ENCODE data around the gene INSYN1. TPM values are rescaled to one million over a fixed set of nuclear protein-coding genes. Genes with fewer than 3 reads are reported as not detected.
"Not testable (repeated sequence)": the region's sequence is repeated elsewhere in the genome, so short reads cannot be mapped to it uniquely, and the experiment has no call there.

The INSYN1 gene
- total RNA-seq, 1 donor from 2014 or later, result 1.4 TPM

GRCh38 chr15:73750951-73751350 is 2.2 kb downstream of the INSYN1 start:
- DNase-seq (ENCODE audit: low spot score) (no peak), ATAC-seq (no peak)

GRCh38 chr15:73750438-73750837 is 2.7 kb downstream of the INSYN1 start:
- ATAC-seq (no peak), DNase-seq (ENCODE audit: low spot score) (no peak)

GRCh38 chr15:73749971-73750370 is 3.2 kb downstream of the INSYN1 start:
- no peak for ATAC-seq
- no peak for DNase-seq (ENCODE audit: low spot score)

- DNase-seq (ENCODE audit: low spot score) (no peak), ATAC-seq (no peak)
These were observed 3.6 kb downstream of the INSYN1 start for GRCh38 chr15:73749533-73749932.

- DNase-seq (ENCODE audit: low spot score), result no peak
- no peak for ATAC-seq
These were observed 4.4 kb downstream of the INSYN1 start for GRCh38 chr15:73748730-73749129.

GRCh38 chr15:73747847-73748590 is 5.1 kb downstream of the INSYN1 start:
- no peak for DNase-seq (ENCODE audit: low spot score)
- ATAC-seq, result no peak

GRCh38 chr15:73746883-73747282 is 6.3 kb downstream of the INSYN1 start:
- DNase-seq (ENCODE audit: low spot score), result no peak

GRCh38 chr15:73746261-73746660 is 6.9 kb downstream of the INSYN1 start:
- DNase-seq (ENCODE audit: low spot score), result no peak
- no peak for ATAC-seq

More at GRCh38 chr15:73746883-73747282, 6.3 kb downstream of the INSYN1 start:
- no peak for ATAC-seq

- ATAC-seq, result no peak
These were observed 8.1 kb downstream of the INSYN1 start for GRCh38 chr15:73745073-73745472.

GRCh38 chr15:73744293-73744692 is 8.9 kb downstream of the INSYN1 start:
- ATAC-seq (no peak), DNase-seq (ENCODE audit: low spot score) (no peak)

More at GRCh38 chr15:73745073-73745472, 8.1 kb downstream of the INSYN1 start:
- DNase-seq (ENCODE audit: low spot score), result no peak

GRCh38 chr15:73741321-73741836 is 11.8 kb downstream of the INSYN1 start:
- no peak for ATAC-seq

GRCh38 chr15:73740152-73741048 is 12.8 kb downstream of the INSYN1 start:
- DNase-seq (ENCODE audit: low spot score), result peak; percentile 58
- peak; percentile 85 for ATAC-seq

More at GRCh38 chr15:73741321-73741836, 11.8 kb downstream of the INSYN1 start:
- DNase-seq (ENCODE audit: low spot score), result no peak

- ATAC-seq (no peak), DNase-seq (ENCODE audit: low spot score) (no peak)
These were observed 15.6 kb downstream of the INSYN1 start for GRCh38 chr15:73737535-73737934.

GRCh38 chr15:73732930-73733329 is 20.2 kb downstream of the INSYN1 start:
- ATAC-seq (no peak), DNase-seq (ENCODE audit: low spot score) (no peak)

- DNase-seq (ENCODE audit: low spot score); ATAC-seq: not testable (repeated sequence)
These were observed 21.1 kb downstream of the INSYN1 start for GRCh38 chr15:73732051-73732450.

- DNase-seq (ENCODE audit: low spot score), result no peak
- ATAC-seq, result no peak
These were observed 25.7 kb downstream of the INSYN1 start for GRCh38 chr15:73727330-73727976.

GRCh38 chr15:73724212-73724611 is 28.9 kb downstream of the INSYN1 start:
- ATAC-seq (no peak), DNase-seq (ENCODE audit: low spot score) (no peak)

GRCh38 chr15:73723191-73723590 is 30.0 kb downstream of the INSYN1 start:
- DNase-seq (ENCODE audit: low spot score) (no peak), ATAC-seq (no peak)

- ATAC-seq, result no peak
- DNase-seq (ENCODE audit: low spot score), result no peak
These were observed 30.7 kb downstream of the INSYN1 start for GRCh38 chr15:73722425-73722824.

GRCh38 chr15:73718694-73719093 is 34.5 kb downstream of the INSYN1 start:
- ATAC-seq (no peak), DNase-seq (ENCODE audit: low spot score) (no peak)

GRCh38 chr15:73717802-73718201 is 35.3 kb downstream of the INSYN1 start:
- DNase-seq (ENCODE audit: low spot score), result no peak

More at GRCh38 chr15:73717802-73718201, 35.3 kb downstream of the INSYN1 start:
- no peak for ATAC-seq

Measured in left lobe of liver (tissue), 2 donors.